Astrocyte (in vitro differentiated cells and primary cell): ENCODE measurements around the gene OR52E1.

Source experiments
- EZH2 ChIP-seq: IDR thresholded peaks from 2 replicates; pipeline ENCODE4 v1.6.1; 2012; ENCODE audit warnings: mild to moderate bottlenecking, low read length, inconsistent platforms; ENCODE audit not compliant: insufficient read depth
- TF ChIP-seq, protein P1 (sequence below): IDR thresholded peaks from 2 replicates; pipeline ENCODE4 v1.5.1; 2011; ENCODE audit warnings: low read depth, mild to moderate bottlenecking, inconsistent platforms, low read length, moderate library complexity; ENCODE audit not compliant: insufficient read depth

DNA sequence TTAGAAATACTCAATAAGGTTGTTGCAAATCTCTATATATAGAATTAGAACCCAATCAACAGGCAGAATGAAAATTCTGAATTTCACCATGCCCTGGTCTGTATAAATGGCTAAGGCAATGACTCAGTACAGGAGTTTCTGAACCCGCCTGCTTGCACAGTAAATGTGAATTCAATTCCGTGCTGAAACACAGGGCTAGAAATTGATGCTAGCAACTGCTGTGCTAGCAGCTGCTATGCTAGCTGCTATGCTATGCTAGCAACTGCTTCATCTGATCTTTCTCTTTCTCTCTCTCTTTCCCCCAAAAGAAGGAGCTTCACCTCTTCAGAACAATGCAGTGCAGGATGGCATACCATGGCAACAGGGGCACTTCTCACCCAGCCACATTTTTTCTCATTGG lies 32.7 kb upstream of the OR52E1 start:
- TF ChIP-seq, protein P1, sequence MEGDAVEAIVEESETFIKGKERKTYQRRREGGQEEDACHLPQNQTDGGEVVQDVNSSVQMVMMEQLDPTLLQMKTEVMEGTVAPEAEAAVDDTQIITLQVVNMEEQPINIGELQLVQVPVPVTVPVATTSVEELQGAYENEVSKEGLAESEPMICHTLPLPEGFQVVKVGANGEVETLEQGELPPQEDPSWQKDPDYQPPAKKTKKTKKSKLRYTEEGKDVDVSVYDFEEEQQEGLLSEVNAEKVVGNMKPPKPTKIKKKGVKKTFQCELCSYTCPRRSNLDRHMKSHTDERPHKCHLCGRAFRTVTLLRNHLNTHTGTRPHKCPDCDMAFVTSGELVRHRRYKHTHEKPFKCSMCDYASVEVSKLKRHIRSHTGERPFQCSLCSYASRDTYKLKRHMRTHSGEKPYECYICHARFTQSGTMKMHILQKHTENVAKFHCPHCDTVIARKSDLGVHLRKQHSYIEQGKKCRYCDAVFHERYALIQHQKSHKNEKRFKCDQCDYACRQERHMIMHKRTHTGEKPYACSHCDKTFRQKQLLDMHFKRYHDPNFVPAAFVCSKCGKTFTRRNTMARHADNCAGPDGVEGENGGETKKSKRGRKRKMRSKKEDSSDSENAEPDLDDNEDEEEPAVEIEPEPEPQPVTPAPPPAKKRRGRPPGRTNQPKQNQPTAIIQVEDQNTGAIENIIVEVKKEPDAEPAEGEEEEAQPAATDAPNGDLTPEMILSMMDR, result no peak
- TF ChIP-seq EZH2, result no peak
